Measurements from ENCODE around the gene LHX1.
A peak's percentile ranks its signal among the peaks of the same experiment; 100 is the strongest.

The LHX1 gene

GRCh38 chr17:36921095-36921851 is 16.0 kb upstream of the LHX1 start:
- H3K27ac ChIP-seq, result peak overlapping the region; percentile 88
- DNase-seq (ENCODE audit: low read depth, low spot score), result peak; percentile 84

GRCh38 chr17:36922175-36922574 is 15.1 kb upstream of the LHX1 start:
- H3K27ac ChIP-seq, result peak overlapping the region; percentile 88
- no peak for DNase-seq (ENCODE audit: low read depth, low spot score)

GRCh38 chr17:36923814-36924221 is 13.5 kb upstream of the LHX1 start:
- no peak for DNase-seq (ENCODE audit: low read depth, low spot score)
- no peak overlapping the region for H3K27ac ChIP-seq

- DNase-seq (ENCODE audit: low read depth, low spot score), result no peak
- no peak overlapping the region for H3K27ac ChIP-seq
Measured at GRCh38 chr17:36926226-36926625, 11.0 kb upstream of the LHX1 start.

GRCh38 chr17:36926701-36927100 is 10.6 kb upstream of the LHX1 start:
- H3K27ac ChIP-seq, result no peak overlapping the region
- DNase-seq (ENCODE audit: low read depth, low spot score), result no peak

- H3K27ac ChIP-seq, result no peak overlapping the region
- no peak for DNase-seq (ENCODE audit: low read depth, low spot score)
Measured at GRCh38 chr17:36928471-36929345, 8.6 kb upstream of the LHX1 start.

GRCh38 chr17:36929851-36930582 is 7.3 kb upstream of the LHX1 start:
- no peak overlapping the region for H3K27ac ChIP-seq
- no peak for DNase-seq (ENCODE audit: low read depth, low spot score)

- DNase-seq (ENCODE audit: low read depth, low spot score), result no peak
- no peak overlapping the region for H3K27ac ChIP-seq
Measured at GRCh38 chr17:36930583-36930900, 6.7 kb upstream of the LHX1 start.

- no peak for DNase-seq (ENCODE audit: low read depth, low spot score)
- H3K27ac ChIP-seq, result no peak overlapping the region
Measured at GRCh38 chr17:36931096-36931696, 6.1 kb upstream of the LHX1 start.

GRCh38 chr17:36931697-36932382 is 5.4 kb upstream of the LHX1 start:
- DNase-seq (ENCODE audit: low read depth, low spot score), result no peak

GRCh38 chr17:36932383-36932693 is 4.9 kb upstream of the LHX1 start:
- H3K27ac ChIP-seq, result no peak overlapping the region
- no peak for DNase-seq (ENCODE audit: low read depth, low spot score)

More at GRCh38 chr17:36931697-36932382, 5.4 kb upstream of the LHX1 start:
- no peak overlapping the region for H3K27ac ChIP-seq

- no peak for DNase-seq (ENCODE audit: low read depth, low spot score)
- no peak overlapping the region for H3K27ac ChIP-seq
Measured at GRCh38 chr17:36932694-36933511, 4.4 kb upstream of the LHX1 start.

GRCh38 chr17:36933512-36934143 is 3.6 kb upstream of the LHX1 start:
- no peak overlapping the region for H3K27ac ChIP-seq
- DNase-seq (ENCODE audit: low read depth, low spot score), result no peak

- DNase-seq (ENCODE audit: low read depth, low spot score), result no peak
- no peak overlapping the region for H3K27ac ChIP-seq
Measured at GRCh38 chr17:36934144-36934691, 3.1 kb upstream of the LHX1 start.

GRCh38 chr17:36934692-36935630 is 2.3 kb upstream of the LHX1 start:
- DNase-seq (ENCODE audit: low read depth, low spot score), result no peak
- H3K27ac ChIP-seq, result no peak overlapping the region

- DNase-seq (ENCODE audit: low read depth, low spot score), result no peak
- H3K27ac ChIP-seq, result no peak overlapping the region
Measured at GRCh38 chr17:36935671-36936454, 1.4 kb upstream of the LHX1 start.
